HG02884 (cell line): ENCODE data around the gene ACVRL1.
"Not testable (repeated sequence)": the region's sequence is repeated elsewhere in the genome, so short reads cannot be mapped to it uniquely, and the experiment has no call there.

ENCODE experiments used
- ATAC-seq: cut with Tn5 transposase; IDR thresholded peaks from one replicate; pipeline ENCODE4 v1.9.1; 2021; ENCODE audit warnings: mild to moderate bottlenecking, moderate library complexity; ENCODE audit not compliant: unreplicated experiment

ACVRL1 gene

GRCh38 chr12:51873251-51873994 is 33.9 kb upstream of the ACVRL1 start:
- no peak for ATAC-seq

GRCh38 chr12:51874000-51874399 is 33.3 kb upstream of the ACVRL1 start:
- ATAC-seq: no peak

GRCh38 chr12:51874486-51874885 is 32.8 kb upstream of the ACVRL1 start:
- ATAC-seq: no peak

- no peak for ATAC-seq
These were observed 28.2 kb upstream of the ACVRL1 start for GRCh38 chr12:51879102-51879501.

GRCh38 chr12:51883295-51883694 is 24.0 kb upstream of the ACVRL1 start:
- no peak for ATAC-seq

GRCh38 chr12:51883998-51884675 is 23.2 kb upstream of the ACVRL1 start:
- no peak for ATAC-seq

GRCh38 chr12:51884676-51885229 is 22.6 kb upstream of the ACVRL1 start:
- no peak for ATAC-seq

GRCh38 chr12:51885294-51886020 is 21.8 kb upstream of the ACVRL1 start:
- ATAC-seq: not testable (repeated sequence)

- no peak for ATAC-seq
These were observed 21.1 kb upstream of the ACVRL1 start for GRCh38 chr12:51886021-51886710.

GRCh38 chr12:51887476-51888315 is 19.6 kb upstream of the ACVRL1 start, which contains the start of gene ANKRD33:
TSS of gene ANKRD33 (plus strand) at chr12:51888103. CDS start at chr12:51888187, 84 bp downstream.
- no peak for ATAC-seq

- ATAC-seq: no peak
These were observed 18.7 kb upstream of the ACVRL1 start for GRCh38 chr12:51888316-51889215.

- no peak for ATAC-seq
These were observed 17.8 kb upstream of the ACVRL1 start for GRCh38 chr12:51889216-51890132.

- no peak for ATAC-seq
These were observed 17.2 kb upstream of the ACVRL1 start for GRCh38 chr12:51890133-51890464.

- no peak for ATAC-seq
These were observed 16.7 kb upstream of the ACVRL1 start for GRCh38 chr12:51890511-51891171.

GRCh38 chr12:51891843-51892242 is 15.5 kb upstream of the ACVRL1 start:
- ATAC-seq: no peak

GRCh38 chr12:51893786-51894185 is 13.5 kb upstream of the ACVRL1 start:
- ATAC-seq: no peak

GRCh38 chr12:51895378-51896135 is 11.7 kb upstream of the ACVRL1 start:
- ATAC-seq: no peak
